K562 (cell line): ENCODE results near the gene SACM1L. TPM values are rescaled to one million over a fixed set of nuclear protein-coding genes. Genes with fewer than 3 reads are reported as not detected.

Source experiments
- ATAC-seq: fragments of 200-7000 bp; cut with Tn5 transposase; 3 replicates; pipeline ENCODE4 v1.9.1; 2020; ENCODE audit warnings: moderate library complexity
- BruUV-seq: library from RNA; stranded (reverse); fragments of 400-500 nt; replicated peaks from 2 replicates; lab custom pipeline; 2021; lab: Mats Ljungman, UMichigan
- CTCF ChIA-PET: fragments of 300-600 bp; formaldehyde crosslinking; extraction: SDS; loops from one replicate; lab custom pipeline; 2021; ENCODE audit warnings: low intra/inter-chr PET ratio; lab: Yijun Ruan, JAX
- POLR2A ChIA-PET: fragments of 300-600, 350-650 bp; sonication (Branson Sonifier 250); formaldehyde crosslinking; extraction: SDS; loops from one replicate; lab custom pipeline; 2021; ENCODE audit warnings: antibody characterized with exemption, inconsistent platforms; lab: Yijun Ruan, JAX
- DNase-seq, 4 experiments: peaks; one replicate each; pipeline versions ENCODE4 v3.0.0 to v3.0.0-alpha.2; 2011 to 2018; ENCODE audit warnings: low spot score in 3 of 4, mixed read lengths in 3 of 4; ENCODE audit errors: extremely low read depth in 1 of 4
- FAIRE-seq: peaks from 2 replicates; lab custom pipeline; 2011; peaks lifted over from hg19 to GRCh38; lab: Jason Lieb, UNC
- H2AFZ ChIP-seq: 2 replicates; pipeline ENCODE4 v1.6.0; 2011; ENCODE audit warnings: low read depth, low read length, control low read depth, inconsistent platforms
- H3K27ac ChIP-seq: fragments of 200-600 bp; 3 replicates; pipeline ENCODE4 v1.8.0; 2011; ENCODE audit warnings: low read depth, mild to moderate bottlenecking, control low read depth, inconsistent platforms, low read length, moderate library complexity, mixed read lengths; ENCODE audit errors: extremely low read depth
- H3K27me3 ChIP-seq, 2 experiments: fragments of 300-600 bp in 1 of 2; 2 replicates in 1 of 2; 3 replicates in 1 of 2; pipeline versions ENCODE4 v1.6.0 to v1.8.0; 2011; ENCODE audit warnings: inconsistent platforms in 2 of 2, low read length in 2 of 2, mild to moderate bottlenecking in 1 of 2, mixed read lengths in 1 of 2, moderate library complexity in 1 of 2; ENCODE audit not compliant: control insufficient read depth in 2 of 2, insufficient read depth in 2 of 2
- H3K36me3 ChIP-seq: fragments of 300-600 bp; 3 replicates; pipeline ENCODE4 v1.8.0; 2011; ENCODE audit warnings: mild to moderate bottlenecking, low read length, inconsistent platforms; ENCODE audit not compliant: control insufficient read depth, insufficient read depth
- H3K4me1 ChIP-seq, 2 experiments: fragments of 200-600 bp in 1 of 2; replicated peaks in 1 of 2; 2 replicates in 1 of 2; 3 replicates in 1 of 2; pipeline versions ENCODE4 v1.5.1 to v1.8.0; 2011; ENCODE audit warnings: inconsistent platforms in 2 of 2, low read length in 2 of 2, mild to moderate bottlenecking in 1 of 2, mixed read lengths in 1 of 2, moderate library complexity in 1 of 2; ENCODE audit not compliant: control insufficient read depth in 2 of 2, insufficient read depth in 2 of 2
- H3K4me2 ChIP-seq: 2 replicates; pipeline ENCODE4 v1.6.1; 2011; ENCODE audit warnings: low read length, control low read depth, inconsistent platforms, mixed read lengths; ENCODE audit not compliant: insufficient read depth
- H3K4me3 ChIP-seq: fragments of 200-600 bp; sonication (generic), shearing (Covaris generic); 2 replicates; pipeline ENCODE4 v1.5.1; 2016; ENCODE audit warnings: control low read depth, inconsistent platforms
- H3K79me2 ChIP-seq: fragments of 200-600 bp; 3 replicates; pipeline ENCODE4 v1.8.0; 2011; ENCODE audit warnings: low read length, inconsistent platforms; ENCODE audit not compliant: control insufficient read depth, insufficient read depth
- H3K9ac ChIP-seq, 2 experiments: 2 replicates each; pipeline versions ENCODE4 v1.6.0 to v1.6.1; 2011; ENCODE audit warnings: low read depth in 2 of 2, low read length in 2 of 2, control low read depth in 1 of 2, inconsistent platforms in 1 of 2, mild to moderate bottlenecking in 1 of 2, mixed read lengths in 1 of 2; ENCODE audit not compliant: insufficient read depth in 1 of 2
- H3K9me1 ChIP-seq: one replicate; pipeline ENCODE4 v1.6.0; 2011; ENCODE audit warnings: inconsistent platforms, mild to moderate bottlenecking, low read length, moderate library complexity; ENCODE audit not compliant: control insufficient read depth, insufficient read depth
- H3K9me3 ChIP-seq: replicated peaks from 2 replicates; pipeline ENCODE4 v1.5.1; 2011; ENCODE audit warnings: low read depth, low read length, inconsistent platforms; ENCODE audit not compliant: control insufficient read depth, insufficient read depth
- H4K20me1 ChIP-seq: replicated peaks from 2 replicates; pipeline ENCODE4 v1.6.1; 2011; ENCODE audit warnings: low read length, inconsistent platforms, mixed read lengths; ENCODE audit not compliant: control insufficient read depth, insufficient read depth
- PKNOX1 ChIP-seq: fragments of 450-650 bp; IDR thresholded peaks from 2 replicates; pipeline ENCODE4 v1.6.1; 2016
- SNRNP70 ChIP-seq: fragments of 200-400 bp; formaldehyde crosslinking; optimal IDR thresholded peaks from 2 replicates; pipeline ENCODE3; 2017; ENCODE audit warnings: low read depth, low read length
- SPI1 ChIP-seq: IDR thresholded peaks from 2 replicates; pipeline ENCODE4 v1.6.1; 2011; ENCODE audit warnings: low read depth, low read length, control low read depth, borderline replicate concordance
- ZNF445 ChIP-seq: fragments of 250-450 bp; sonication (Bioruptor Pico); IDR thresholded peaks from 2 replicates; pipeline ENCODE4 v1.4.0; 2020; ENCODE audit warnings: low read depth, mild to moderate bottlenecking, moderate library complexity
- WGBS: fragments of 100-300 bp; shearing (Covaris generic); methylation state at CpG from one replicate; pipeline ENCODE4 v1.1.6; 2016; ENCODE audit warnings: low coverage, mixed read lengths; ENCODE audit not compliant: insufficient coverage; ENCODE audit errors: missing lambda C conversion rate; 5-methylcytosine and 5-hydroxymethylcytosine counted together
- in situ Hi-C: fragments of 300-500 bp; cut with MboI; formaldehyde crosslinking; loops from 4 replicates; pipeline ENCODE4 v1.15.0; 2018; ENCODE audit warnings: inconsistent platforms, mixed read lengths
- intact Hi-C: fragments of 100-400 bp; cut with micrococcal nuclease; formaldehyde crosslinking; loops from 2 replicates; pipeline ENCODE4 v1.14.2; 2022
- polyA plus RNA-seq, 8 experiments: library from polyadenylated mRNA; depleted of rRNA in 4 of 8; stranded (reverse) in 5 of 8; unstranded in 3 of 8; fragments of >200 nt; fragmentation: Nextera tagmentation in 2 of 8; fragmentation: Illumina TruSeq in 1 of 8; extraction: Ambion mirVana in 2 of 8; extraction: Trizol in 1 of 8; gene quantifications; 2 replicates each; pipeline versions ENCODE4 v1.2.1 to v1.2.3, GENCODE V29; 2011 to 2014; ENCODE audit warnings: inconsistent platforms in 1 of 8, missing spikeins in 1 of 8
- total RNA-seq, 7 experiments: library from RNA; depleted of rRNA in 6 of 7; stranded (reverse); fragments of >200 nt in 6 of 7; fragmentation: Illumina TruSeq in 2 of 7; extraction: Trizol in 2 of 7; gene quantifications; 2 replicates each; pipeline versions ENCODE4 v1.2.1 to v1.2.3, GENCODE V29; 2011 to 2021; ENCODE audit warnings: low replicate concordance in 1 of 7

The SACM1L gene
- total and polyA plus RNA-seq, 9 of the 15 experiments (the other 6 are each of a cell fraction or from before 2014, with no cell fraction given): 25.7 to 67.2 (median 40.3) TPM

GRCh38 chr3:45701172-45701867, 12.1 kb downstream of the SACM1L start:
- FAIRE-seq: no peak
- no TSS peak for BruUV-seq
- Histone ChIP-seq H3K4me1 (no peaks in the 10 kb centered on the region), H3K79me2 (peaks cover 66% of the 10 kb centered on the region), H3K27ac (no peak overlapping the region), H3K4me3 (no peak overlapping the region), H3K36me3 (peaks cover 41% of the 10 kb centered on the region), H3K4me2 (no peak overlapping the region), H3K27me3 (no peaks in the 10 kb centered on the region), H3K9ac (no peak overlapping the region), H3K9me1 (no peaks in the 10 kb centered on the region), H3K9me3 (no peaks in the 10 kb centered on the region), H2AFZ (no peak overlapping the region), H4K20me1 (no peaks in the 10 kb centered on the region)
- POLR2A ChIA-PET: interaction anchor here (1.3 kb wide), 1 partner anchor 10 kb away, joined by 4 read pairs; no protein-coding TSS in a partner anchor
- TF ChIP-seq ZNF445: no peak
- TF ChIP-seq SPI1: peak; percentile 43; the same call in 1 of the 2 replicates
- no peak for TF ChIP-seq SNRNP70
- peak; percentile 46; the same call in 1 of the 2 replicates for TF ChIP-seq PKNOX1
- no peak for DNase-seq
- no peak for ATAC-seq
- CTCF ChIA-PET: no interaction called here
- intact Hi-C loops: no loop called here
- in situ Hi-C loops: no loop called here
- WGBS: 91% methylated on average over 9 of the region's 9 CpGs
